A549 treated with AZD2906 at 1 μM for 4 hours (cell line): ENCODE measurements around the gene ITGB1BP1. TPM values are rescaled to one million over a fixed set of nuclear protein-coding genes. Genes with fewer than 3 reads are reported as not detected.

Experiments
- total RNA-seq: library from RNA; stranded (reverse); fragments of 200-300 nt; extraction: Qiagen RNA extraction; gene quantifications from 5 replicates; pipeline ENCODE4 v1.2.3, GENCODE V29; 2022

Gene ITGB1BP1
- total RNA-seq: 166 to 178 TPM (median 173 TPM) in 5 replicates

DNA sequence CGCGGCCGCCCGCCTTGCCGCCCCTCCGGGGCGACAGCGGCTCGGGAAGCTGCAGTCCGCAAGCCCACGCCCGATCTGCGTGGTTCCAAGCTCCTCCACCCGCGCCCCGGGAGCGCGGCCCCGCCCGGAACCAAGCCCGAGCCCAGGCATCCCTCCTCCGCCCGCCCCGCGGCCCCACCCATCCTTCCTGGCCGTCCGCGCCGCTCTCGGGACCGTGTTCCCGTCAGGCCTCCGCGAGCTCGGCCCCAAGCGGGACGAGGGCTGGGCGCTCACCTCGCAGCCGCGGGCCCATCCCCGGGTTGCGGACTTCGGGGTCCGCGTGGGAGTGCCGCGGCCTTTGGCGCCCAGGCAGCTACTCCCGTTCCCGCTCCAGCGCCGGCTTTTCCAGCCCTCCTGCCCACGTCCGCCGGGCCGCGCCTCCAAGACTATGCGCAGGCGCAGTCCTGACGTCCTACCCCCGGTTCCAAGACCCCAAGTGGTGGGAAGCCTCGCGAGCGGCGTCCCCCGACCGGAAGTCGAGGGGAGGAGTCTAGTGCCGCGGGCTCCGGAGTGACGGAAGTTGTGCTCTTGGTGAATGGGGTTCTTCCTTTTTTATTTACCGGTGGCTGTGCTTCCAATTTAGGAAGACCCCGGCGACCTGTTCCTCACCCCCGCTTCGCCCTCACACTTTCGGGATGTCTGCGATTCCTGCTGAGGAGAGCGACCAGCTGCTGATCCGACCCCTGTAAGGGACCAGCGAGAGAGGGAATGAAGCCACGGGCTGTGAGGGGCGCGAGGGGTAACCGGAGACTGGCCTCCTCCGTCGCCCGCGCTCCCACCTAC lies at the start of gene ITGB1BP1, which contains the start of gene CPSF3:
ITGB1BP1 (minus strand) TSS at position 429 of the 822 bp plus-strand sequence. CDS start 4,831 bp downstream, outside the sequence.
CPSF3 (plus strand) TSS at position 555 of the 822 bp plus-strand sequence; CDS start at position 675, 120 bp downstream.

Other genes starting within 250 kb of the ITGB1BP1 start
- gene ASAP2, start 216.7 kb downstream of the ITGB1BP1 start, total RNA-seq: 37.8 to 48.5 TPM (median 48.2 TPM) in 5 replicates
- gene CPSF3, start 126 bp upstream of the ITGB1BP1 start, total RNA-seq: 46.5 to 61.0 TPM (median 50.3 TPM) in 5 replicates
- 82.8 to 109 TPM (median 104 TPM) in 5 replicates for gene IAH1, start 51.0 kb upstream of the ITGB1BP1 start, total RNA-seq
- gene ADAM17, start 132.3 kb upstream of the ITGB1BP1 start, total RNA-seq: 26.2 to 41.2 TPM (median 31.3 TPM) in 5 replicates
- 1,105 to 1,203 TPM (median 1,114 TPM) in 5 replicates for gene YWHAQ, start 207.5 kb upstream of the ITGB1BP1 start, total RNA-seq